Loucy (cell line): ENCODE measurements around the gene OR7C1.

Experiments
- H2AFZ ChIP-seq: fragments of 200-600 bp; sonication (generic); 2 replicates; pipeline ENCODE4 v1.6.0; 2016; ENCODE audit warnings: antibody characterized with exemption, mild to moderate bottlenecking, low read length, moderate library complexity
- H3F3A ChIP-seq: fragments of 200-600 bp; 2 replicates; pipeline ENCODE4 v1.6.0; 2016; ENCODE audit warnings: antibody characterized with exemption, low read depth, mild to moderate bottlenecking
- H3K27me3 ChIP-seq: fragments of 200-600 bp; sonication (generic); 2 replicates; pipeline ENCODE4 v1.6.1; 2014; ENCODE audit warnings: low read length, mild to moderate bottlenecking; ENCODE audit not compliant: insufficient read depth, poor library complexity, severe bottlenecking
- H3K36me3 ChIP-seq: fragments of 200-600 bp; sonication (generic); 2 replicates; pipeline ENCODE4 v1.6.1; 2016; ENCODE audit warnings: low read length; ENCODE audit not compliant: insufficient read depth
- H3K4me1 ChIP-seq: fragments of 200-600 bp; sonication (generic); 2 replicates; pipeline ENCODE4 v1.5.1; 2014; ENCODE audit warnings: low read length, mild to moderate bottlenecking; ENCODE audit not compliant: insufficient read depth, poor library complexity, severe bottlenecking
- H3K4me2 ChIP-seq: fragments of 200-600 bp; sonication (generic); 2 replicates; pipeline ENCODE4 v1.6.0; 2014; ENCODE audit warnings: antibody characterized with exemption, low read length, low read depth, mild to moderate bottlenecking; ENCODE audit not compliant: poor library complexity, severe bottlenecking
- H3K4me3 ChIP-seq: fragments of 200-600 bp; sonication (generic); 2 replicates; pipeline ENCODE4 v1.5.1; 2014; ENCODE audit warnings: low read length, mild to moderate bottlenecking, mixed read lengths; ENCODE audit not compliant: poor library complexity, severe bottlenecking
- H3K79me2 ChIP-seq: fragments of 200-600 bp; sonication (generic); 2 replicates; pipeline ENCODE4 v1.6.1; 2014; ENCODE audit warnings: low read length; ENCODE audit not compliant: insufficient read depth
- H3K9ac ChIP-seq: fragments of 200-600 bp; sonication (generic); 2 replicates; pipeline ENCODE4 v1.6.0; 2014; ENCODE audit warnings: mild to moderate bottlenecking, low read depth, low read length, moderate library complexity; ENCODE audit not compliant: poor library complexity, severe bottlenecking
- H3K9me2 ChIP-seq: fragments of 200-600 bp; sonication (generic); replicated peaks from 2 replicates; pipeline ENCODE4 v1.6.1; 2016; ENCODE audit warnings: low read depth, low read length, mixed read lengths
- H3K9me3 ChIP-seq: fragments of 200-600 bp; sonication (generic); 2 replicates; pipeline ENCODE4 v1.6.1; 2014; ENCODE audit warnings: mild to moderate bottlenecking, antibody characterized with exemption, low read length, low read depth; ENCODE audit not compliant: insufficient read depth
- H4K20me1 ChIP-seq: fragments of 200-600 bp; sonication (generic); 2 replicates; pipeline ENCODE4 v1.6.0; 2014; ENCODE audit warnings: antibody characterized with exemption, low read length, mild to moderate bottlenecking; ENCODE audit not compliant: insufficient read depth, poor library complexity, severe bottlenecking
- EZH2phosphoT487 ChIP-seq: fragments of 200-600 bp; IDR thresholded peaks from 2 replicates; pipeline ENCODE4 v1.6.1; 2018; ENCODE audit warnings: antibody characterized with exemption, mild to moderate bottlenecking, moderate library complexity, borderline replicate concordance
- TF ChIP-seq, protein P1 (sequence below): fragments of 200-600 bp; sonication (generic); conservative IDR thresholded peaks from 2 replicates; pipeline ENCODE4 v1.5.1; 2014; ENCODE audit warnings: mild to moderate bottlenecking, antibody characterized with exemption, low read length

The OR7C1 gene

DNA sequence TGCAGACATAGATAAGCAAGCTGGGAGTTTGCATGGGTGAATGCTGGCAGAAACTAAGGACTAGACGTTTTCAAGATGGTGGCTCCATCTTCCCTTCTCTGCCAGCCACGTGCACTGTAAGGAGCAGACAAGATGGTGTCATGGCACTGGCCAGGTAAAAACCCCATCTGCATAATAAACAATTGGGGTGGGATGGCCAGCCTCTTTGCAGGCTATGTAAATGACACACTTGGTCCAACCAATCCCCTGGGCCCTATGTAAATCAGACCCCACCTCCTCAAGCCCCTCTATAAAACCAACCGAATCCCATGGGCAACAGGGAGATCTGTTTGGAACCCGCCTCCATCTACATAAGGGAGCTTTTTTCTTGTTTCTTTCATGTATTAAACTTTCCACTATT is 2.4 kb upstream of the OR7C1 start:
- H3F3A ChIP-seq: no peaks in the 10 kb centered on the region
- H3K9me3 ChIP-seq: no peaks in the 10 kb centered on the region
- no peak overlapping the region for H3K9ac ChIP-seq
- H3K4me2 ChIP-seq: no peak overlapping the region
- no peak overlapping the region for H3K4me3 ChIP-seq
- H3K4me1 ChIP-seq: no peaks in the 10 kb centered on the region
- no peaks in the 10 kb centered on the region for H3K36me3 ChIP-seq
- H4K20me1 ChIP-seq: no peaks in the 10 kb centered on the region
- H2AFZ ChIP-seq: no peak overlapping the region
- H3K9me2 ChIP-seq: no peaks in the 10 kb centered on the region
- H3K79me2 ChIP-seq: no peaks in the 10 kb centered on the region
- TF ChIP-seq EZH2phosphoT487: no peak
- TF ChIP-seq, protein P1, sequence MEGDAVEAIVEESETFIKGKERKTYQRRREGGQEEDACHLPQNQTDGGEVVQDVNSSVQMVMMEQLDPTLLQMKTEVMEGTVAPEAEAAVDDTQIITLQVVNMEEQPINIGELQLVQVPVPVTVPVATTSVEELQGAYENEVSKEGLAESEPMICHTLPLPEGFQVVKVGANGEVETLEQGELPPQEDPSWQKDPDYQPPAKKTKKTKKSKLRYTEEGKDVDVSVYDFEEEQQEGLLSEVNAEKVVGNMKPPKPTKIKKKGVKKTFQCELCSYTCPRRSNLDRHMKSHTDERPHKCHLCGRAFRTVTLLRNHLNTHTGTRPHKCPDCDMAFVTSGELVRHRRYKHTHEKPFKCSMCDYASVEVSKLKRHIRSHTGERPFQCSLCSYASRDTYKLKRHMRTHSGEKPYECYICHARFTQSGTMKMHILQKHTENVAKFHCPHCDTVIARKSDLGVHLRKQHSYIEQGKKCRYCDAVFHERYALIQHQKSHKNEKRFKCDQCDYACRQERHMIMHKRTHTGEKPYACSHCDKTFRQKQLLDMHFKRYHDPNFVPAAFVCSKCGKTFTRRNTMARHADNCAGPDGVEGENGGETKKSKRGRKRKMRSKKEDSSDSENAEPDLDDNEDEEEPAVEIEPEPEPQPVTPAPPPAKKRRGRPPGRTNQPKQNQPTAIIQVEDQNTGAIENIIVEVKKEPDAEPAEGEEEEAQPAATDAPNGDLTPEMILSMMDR: no peak
- H3K27me3 ChIP-seq: no peaks in the 10 kb centered on the region

DNA sequence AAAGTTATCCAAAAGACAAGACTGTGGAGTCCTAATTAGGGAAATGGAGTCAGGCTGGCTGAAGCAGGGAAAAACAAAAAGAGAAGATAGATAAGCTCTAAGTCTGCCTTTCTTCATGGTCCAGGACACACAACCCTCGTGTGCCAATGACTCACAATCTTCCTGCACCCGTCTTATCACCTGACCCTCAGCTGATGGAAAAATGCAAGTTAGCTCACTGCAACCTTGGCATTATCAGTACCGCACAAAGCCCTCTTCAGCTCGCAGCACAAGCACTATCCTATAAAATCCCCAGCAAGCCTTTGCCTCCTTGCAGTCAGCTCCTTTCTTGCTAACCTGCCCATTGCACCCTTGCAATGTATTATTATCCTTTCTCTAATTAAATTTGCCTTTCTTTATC is 4.3 kb downstream of the OR7C1 start:
- TF ChIP-seq, protein P1: no peak
- TF ChIP-seq EZH2phosphoT487: no peak
- no peaks in the 10 kb centered on the region for H3K4me1 ChIP-seq
- no peaks in the 10 kb centered on the region for H4K20me1 ChIP-seq
- H3K9me2 ChIP-seq: no peaks in the 10 kb centered on the region
- no peak overlapping the region for H2AFZ ChIP-seq
- H3K27me3 ChIP-seq: no peaks in the 10 kb centered on the region
- H3K9me3 ChIP-seq: no peaks in the 10 kb centered on the region
- H3K4me2 ChIP-seq: no peak overlapping the region
- no peaks in the 10 kb centered on the region for H3K36me3 ChIP-seq
- H3K9ac ChIP-seq: no peak overlapping the region
- H3F3A ChIP-seq: no peaks in the 10 kb centered on the region
- no peak overlapping the region for H3K4me3 ChIP-seq
- no peaks in the 10 kb centered on the region for H3K79me2 ChIP-seq

DNA sequence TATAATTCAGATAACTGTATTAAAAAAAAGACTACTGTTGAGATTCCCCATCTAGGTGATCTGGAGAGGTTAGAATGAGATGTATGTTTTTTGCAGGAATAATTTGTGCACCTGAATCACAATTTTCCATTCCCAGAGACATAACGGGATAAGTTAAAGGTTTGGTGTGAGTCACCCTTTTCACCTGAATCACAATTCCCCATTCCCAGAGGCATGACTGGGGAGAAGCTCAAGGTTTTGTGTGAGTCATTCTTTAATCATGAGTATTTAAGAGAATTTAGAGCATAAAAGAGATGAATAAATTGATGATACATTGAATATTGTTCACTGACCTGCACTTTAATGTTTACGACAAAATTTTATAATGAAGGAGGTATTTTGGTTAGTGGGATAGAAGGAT is 9.0 kb downstream of the OR7C1 start:
- Histone ChIP-seq H3K4me2 (no peak overlapping the region), H3F3A (no peaks in the 10 kb centered on the region), H2AFZ (no peak overlapping the region), H3K4me1 (no peaks in the 10 kb centered on the region), H3K4me3 (no peak overlapping the region), H4K20me1 (no peaks in the 10 kb centered on the region), H3K9me2 (no peaks in the 10 kb centered on the region), H3K27me3 (no peaks in the 10 kb centered on the region), H3K36me3 (no peaks in the 10 kb centered on the region), H3K79me2 (no peaks in the 10 kb centered on the region), H3K9me3 (no peaks in the 10 kb centered on the region), H3K9ac (no peak overlapping the region)
- TF ChIP-seq, protein P1: no peak
- TF ChIP-seq EZH2phosphoT487: no peak
